Stomach (tissue), 4 donors: Measurements from ENCODE around the gene PAOX.

Experiments used
- POLR2A ChIP-seq, 4 donors: fragments of 450-650 bp; IDR thresholded peaks; one replicate each; pipeline ENCODE4 v1.6.1; 2016; ENCODE audit warnings: antibody characterized with exemption in 4 of 4, control low read depth in 2 of 4, mild to moderate bottlenecking in 1 of 4, moderate library complexity in 1 of 4
- TF ChIP-seq, protein P1 (sequence below), 7 experiments: fragments of 450-650 bp in 4 of 7; fragments of 200-600 bp in 3 of 7; sonication (generic) in 3 of 7; IDR thresholded peaks; one replicate each; pipeline ENCODE4 v1.5.1; 2016 to 2019; ENCODE audit warnings: antibody characterized with exemption in 7 of 7, control low read depth in 2 of 7, mild to moderate bottlenecking in 1 of 7

DNA sequence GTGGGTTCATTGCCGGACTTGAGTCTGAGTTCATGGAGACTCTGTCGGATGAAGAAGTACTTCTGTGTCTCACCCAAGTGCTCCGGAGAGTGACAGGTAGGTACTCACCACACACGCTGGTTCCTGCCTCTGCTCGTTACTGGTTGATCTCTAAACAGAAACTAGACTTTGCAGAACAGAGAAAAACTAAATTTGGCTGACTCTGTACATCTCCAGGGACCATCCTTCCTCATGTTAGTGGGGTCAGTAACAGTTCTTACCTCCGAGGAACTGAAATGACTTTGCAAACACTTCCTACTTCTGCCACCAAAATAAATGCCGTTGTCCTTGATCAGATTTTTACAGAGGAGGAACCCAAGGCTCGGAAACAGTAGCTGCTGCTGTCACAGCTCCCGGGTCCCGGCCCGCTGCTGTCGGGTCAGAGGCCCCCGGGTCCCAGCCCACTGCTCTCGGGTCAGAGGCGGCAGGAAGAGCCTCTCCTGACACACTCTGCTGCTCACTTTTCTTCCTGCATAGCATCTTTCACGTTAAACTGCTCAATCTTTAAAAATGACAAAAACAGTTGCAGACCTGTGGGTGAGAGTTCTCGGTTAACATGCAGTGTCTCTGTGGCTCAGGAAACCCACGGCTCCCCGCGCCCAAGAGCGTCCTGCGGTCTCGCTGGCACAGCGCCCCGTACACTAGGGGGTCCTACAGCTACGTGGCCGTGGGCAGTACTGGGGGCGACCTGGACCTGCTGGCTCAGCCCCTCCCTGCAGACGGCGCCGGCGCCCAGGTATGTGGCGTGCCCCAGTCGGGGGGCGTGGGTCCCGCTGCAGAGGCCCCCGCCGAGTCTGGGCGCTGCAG lies 10.1 kb downstream of the PAOX start:
- no peak for TF ChIP-seq POLR2A (IDR thresholded peaks at IDR 0.05)
- TF ChIP-seq, protein P1, sequence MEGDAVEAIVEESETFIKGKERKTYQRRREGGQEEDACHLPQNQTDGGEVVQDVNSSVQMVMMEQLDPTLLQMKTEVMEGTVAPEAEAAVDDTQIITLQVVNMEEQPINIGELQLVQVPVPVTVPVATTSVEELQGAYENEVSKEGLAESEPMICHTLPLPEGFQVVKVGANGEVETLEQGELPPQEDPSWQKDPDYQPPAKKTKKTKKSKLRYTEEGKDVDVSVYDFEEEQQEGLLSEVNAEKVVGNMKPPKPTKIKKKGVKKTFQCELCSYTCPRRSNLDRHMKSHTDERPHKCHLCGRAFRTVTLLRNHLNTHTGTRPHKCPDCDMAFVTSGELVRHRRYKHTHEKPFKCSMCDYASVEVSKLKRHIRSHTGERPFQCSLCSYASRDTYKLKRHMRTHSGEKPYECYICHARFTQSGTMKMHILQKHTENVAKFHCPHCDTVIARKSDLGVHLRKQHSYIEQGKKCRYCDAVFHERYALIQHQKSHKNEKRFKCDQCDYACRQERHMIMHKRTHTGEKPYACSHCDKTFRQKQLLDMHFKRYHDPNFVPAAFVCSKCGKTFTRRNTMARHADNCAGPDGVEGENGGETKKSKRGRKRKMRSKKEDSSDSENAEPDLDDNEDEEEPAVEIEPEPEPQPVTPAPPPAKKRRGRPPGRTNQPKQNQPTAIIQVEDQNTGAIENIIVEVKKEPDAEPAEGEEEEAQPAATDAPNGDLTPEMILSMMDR (IDR thresholded peaks at IDR 0.05): no peak
